Adrenal gland (tissue), 5 donors: Measurements from ENCODE around the gene TPP2.
A peak's percentile ranks its signal among the peaks of the same experiment; 100 is the strongest.

Experiments
- CTCF ChIP-seq, 6 experiments: fragments of 450-650 bp in 4 of 6; fragments of 200-600 bp in 2 of 6; sonication (generic) in 1 of 6; IDR thresholded peaks; 1 replicate in 5 of 6; 2 replicates in 1 of 6; pipeline versions ENCODE4 v1.5.1 to v1.8.0; 2016 to 2021; ENCODE audit warnings: antibody characterized with exemption in 6 of 6, mild to moderate bottlenecking in 2 of 6, moderate library complexity in 1 of 6
- POLR2A ChIP-seq, 2 donors: fragments of 450-650 bp; IDR thresholded peaks; one replicate each; pipeline ENCODE4 v1.6.1; 2017; ENCODE audit warnings: antibody characterized with exemption in 2 of 2, mild to moderate bottlenecking in 2 of 2, moderate library complexity in 1 of 2
- donor health status: DM: no; HTN: no; CAD: no.

- TF ChIP-seq POLR2A (IDR thresholded peaks at IDR 0.05): peak; percentile 74 to 87
- no peak for TF ChIP-seq CTCF (IDR thresholded peaks at IDR 0.05)
These were observed 509 bp downstream of the TPP2 start for GRCh38 chr13:102597029-102597961.
